ENCODE results near the gene PDGFRB.
"Not testable (repeated sequence)": the region's sequence is repeated elsewhere in the genome, so short reads cannot be mapped to it uniquely, and the experiment has no call there.

The PDGFRB gene

DNA sequence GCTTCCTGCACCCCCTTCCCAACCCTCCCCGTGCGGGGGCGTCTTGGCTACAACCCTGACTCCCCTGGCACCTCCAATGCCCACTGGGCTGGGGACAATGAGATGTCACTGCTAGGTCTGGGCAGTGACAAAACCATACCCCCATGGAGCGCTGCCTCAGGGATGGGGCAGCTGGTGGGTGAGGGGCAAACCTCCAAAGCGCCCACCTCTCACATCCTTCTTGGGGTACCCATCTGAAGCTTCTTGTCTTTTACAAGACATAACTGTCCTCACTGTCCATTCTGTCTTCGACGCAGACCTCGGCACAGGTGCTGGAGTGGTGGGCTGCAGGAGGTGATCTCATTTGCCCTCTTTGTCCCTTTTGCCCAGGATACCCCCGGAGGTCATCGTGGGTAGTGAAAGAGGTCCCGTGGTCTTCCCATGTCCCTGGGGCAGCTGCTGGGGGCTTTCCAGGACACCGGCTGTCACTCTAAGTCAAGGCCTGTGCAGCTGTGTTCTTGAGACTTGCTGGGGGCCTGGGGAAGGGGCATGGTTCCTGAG, 41.5 kb downstream of the PDGFRB start:
- DNase-seq (ENCODE audit: low spot score): no peak

DNA sequence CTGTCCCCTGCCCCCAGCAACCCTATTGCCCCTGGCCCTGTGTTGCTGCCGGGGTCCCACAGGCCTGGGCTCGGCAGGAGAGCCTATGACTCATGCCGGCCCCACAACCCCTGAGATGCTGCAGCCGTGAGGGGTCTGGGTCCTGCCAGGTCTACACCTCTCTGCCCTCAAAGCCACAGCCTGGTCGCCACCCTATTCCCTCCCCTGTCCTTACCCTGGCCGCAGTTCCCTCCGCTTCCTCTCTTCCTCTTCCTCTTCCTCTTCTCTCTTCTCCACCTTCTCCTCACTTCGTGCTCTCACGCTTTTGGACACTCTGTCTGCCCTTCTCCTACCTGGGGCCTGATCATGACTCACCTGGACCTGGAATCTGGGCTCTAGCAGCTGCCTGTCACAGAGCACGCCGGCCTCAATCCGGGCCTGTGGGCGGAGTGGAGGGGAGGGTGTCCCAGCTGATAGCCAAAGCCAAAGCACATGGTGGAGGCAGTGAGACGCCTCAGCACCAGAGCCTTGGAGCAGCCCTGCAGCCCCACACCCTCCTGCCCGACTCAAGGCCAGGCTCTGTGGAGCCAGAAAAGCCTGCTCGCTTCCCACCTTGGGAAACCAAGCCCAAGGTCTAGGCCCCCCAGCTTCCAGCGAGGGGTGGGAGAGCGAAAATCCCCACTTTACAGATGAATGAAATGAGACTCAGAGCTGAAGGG, 42.4 kb downstream of the PDGFRB start:
- DNase-seq (ENCODE audit: low spot score): no peak

DNA sequence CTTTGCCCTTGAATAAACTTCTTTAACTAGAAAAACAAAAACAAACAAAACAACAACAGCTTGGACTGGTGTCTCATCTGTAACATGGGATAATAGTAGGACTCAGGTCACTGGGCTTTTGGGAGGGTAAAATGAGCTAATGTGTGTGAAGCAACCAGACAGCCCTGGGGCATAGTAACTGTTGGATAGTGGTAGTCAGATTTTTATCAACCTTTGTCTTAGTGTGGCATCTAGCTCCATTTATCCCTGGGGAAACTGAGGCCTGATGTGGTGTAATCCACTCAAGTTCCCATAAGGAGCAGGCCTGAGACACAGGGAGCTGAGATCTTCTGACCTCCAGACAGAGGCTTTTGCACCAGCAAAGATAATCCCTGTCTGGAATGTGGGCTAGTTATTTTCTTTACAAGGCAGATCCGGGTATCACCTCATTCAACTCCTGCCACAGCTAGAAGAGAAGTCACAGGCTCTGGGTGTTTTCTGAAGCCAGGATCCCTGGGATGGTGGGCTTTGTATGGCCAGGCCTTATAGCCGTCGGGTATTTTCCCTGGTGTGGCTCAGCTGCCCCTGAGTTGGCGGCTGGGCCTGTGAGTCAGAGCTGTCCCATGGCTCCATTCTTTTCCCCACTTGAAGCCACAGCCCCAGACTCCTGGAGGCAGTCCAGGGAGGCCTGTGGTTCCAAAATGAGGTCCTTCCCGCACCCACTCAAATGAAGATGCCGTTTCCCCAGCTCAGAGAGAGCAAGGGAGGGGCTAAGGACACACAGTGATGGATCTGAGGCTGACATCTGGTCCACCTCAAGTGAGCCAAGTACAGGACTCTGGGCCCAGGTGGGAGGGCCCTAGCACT, 43.2 kb downstream of the PDGFRB start:
- no peak for DNase-seq (ENCODE audit: low spot score)

DNA sequence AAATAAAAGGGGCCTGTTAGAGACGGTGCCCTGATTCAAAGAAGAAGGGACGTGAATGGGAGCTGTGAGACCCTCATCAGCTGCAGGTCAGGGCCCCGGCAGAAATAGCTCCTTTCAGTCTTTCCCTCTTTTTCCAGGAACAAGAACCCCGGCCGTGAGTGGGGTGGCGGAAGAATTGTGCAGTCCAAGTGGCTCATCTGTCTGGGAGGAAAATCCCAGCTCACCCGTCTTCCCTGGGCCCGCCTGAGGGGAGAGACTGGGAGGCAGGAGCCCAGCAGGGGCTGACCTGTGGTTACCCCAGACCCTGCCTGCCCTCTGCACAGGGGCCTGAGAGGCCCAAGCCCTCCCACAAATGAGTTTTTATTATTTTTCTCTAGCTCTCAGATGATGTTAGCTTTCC, 44.5 kb downstream of the PDGFRB start:
- DNase-seq (ENCODE audit: low spot score): no peak

DNA sequence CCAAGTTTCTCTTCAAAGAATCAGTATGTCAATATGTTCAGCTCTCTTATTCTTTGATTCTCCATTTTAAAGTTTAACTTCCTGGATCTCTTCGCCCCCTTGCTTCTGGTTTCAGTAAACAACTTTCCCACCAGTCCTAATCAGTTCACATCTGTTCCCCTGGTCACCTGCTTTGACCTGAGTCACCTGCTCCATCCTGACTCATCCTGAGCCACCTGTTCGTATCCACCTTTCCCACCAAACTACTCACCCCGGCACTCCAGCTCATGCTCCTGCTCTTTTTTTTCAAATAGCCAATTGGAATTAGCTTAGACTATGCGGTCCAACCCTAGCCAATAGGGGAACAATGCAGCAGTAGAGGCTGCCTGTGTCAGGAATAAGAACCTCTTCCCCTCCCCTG, 45.7 kb downstream of the PDGFRB start:
- no peak for DNase-seq (ENCODE audit: low spot score)

DNA sequence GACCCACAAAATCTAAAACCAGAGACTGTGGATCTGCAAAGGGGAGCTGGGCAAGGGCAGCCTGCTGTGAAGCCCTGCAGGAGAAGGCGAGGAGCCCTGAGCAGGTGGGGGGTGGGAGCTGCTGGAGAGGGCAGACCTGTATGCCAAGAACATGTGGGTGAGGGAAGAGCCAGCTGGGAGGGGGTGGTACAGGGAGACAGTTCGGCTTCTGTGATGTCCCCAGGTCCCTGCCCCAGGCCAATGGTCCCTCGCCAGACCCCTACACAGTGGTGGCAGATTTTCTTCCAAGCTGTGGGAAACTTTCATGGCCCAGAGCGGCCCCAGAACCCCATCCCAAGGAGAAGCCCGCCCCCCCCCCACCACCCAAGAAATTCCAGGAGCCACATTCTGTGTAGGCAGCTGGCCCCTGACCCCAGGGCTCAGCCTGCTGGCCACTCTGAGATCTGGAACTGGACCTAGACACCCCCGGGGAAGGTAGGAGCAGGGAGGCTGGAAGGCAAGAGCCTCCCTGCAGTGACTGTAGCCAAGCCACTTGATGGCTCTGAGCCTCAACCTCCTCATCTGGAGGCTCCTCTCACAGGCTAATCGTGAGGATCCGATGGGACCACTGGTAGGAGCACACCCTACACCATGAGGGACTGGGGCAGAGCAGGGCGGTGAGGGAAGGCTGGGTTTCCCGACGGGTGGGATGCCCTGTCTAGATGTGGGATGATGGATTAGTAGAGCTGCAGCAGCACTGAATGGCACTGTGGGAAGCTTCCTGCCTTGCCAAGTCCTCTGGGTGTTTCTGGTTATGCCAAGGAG, 46.7 kb downstream of the PDGFRB start:
- DNase-seq (ENCODE audit: low spot score): no peak

DNA sequence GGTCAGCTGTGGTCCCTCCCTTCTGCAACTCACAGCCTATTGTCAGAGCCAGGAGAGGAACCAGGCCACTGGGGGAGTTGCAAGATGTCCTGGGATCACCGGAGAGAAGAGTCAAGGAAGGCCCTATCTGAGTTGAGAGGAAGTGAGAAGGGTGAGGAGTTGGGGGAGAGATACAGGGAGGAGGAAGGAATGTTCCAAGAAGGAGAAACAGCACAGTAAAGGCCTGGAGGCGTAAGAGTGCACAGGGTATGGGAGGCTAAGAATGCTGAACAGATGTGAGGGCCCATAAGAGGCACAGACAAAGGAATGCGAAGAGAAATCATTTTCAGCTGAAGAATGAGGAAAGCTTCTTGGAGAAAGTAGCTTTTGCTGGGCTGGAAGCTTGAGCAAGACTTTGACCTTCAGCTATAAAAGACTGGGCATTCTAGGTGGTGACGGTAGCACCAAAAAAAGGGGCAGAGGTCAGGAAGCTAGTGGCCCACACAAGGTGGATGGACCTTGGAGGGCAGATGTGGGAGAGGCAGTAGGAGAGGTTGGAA, 47.7 kb downstream of the PDGFRB start:
- DNase-seq (ENCODE audit: low spot score): no peak

DNA sequence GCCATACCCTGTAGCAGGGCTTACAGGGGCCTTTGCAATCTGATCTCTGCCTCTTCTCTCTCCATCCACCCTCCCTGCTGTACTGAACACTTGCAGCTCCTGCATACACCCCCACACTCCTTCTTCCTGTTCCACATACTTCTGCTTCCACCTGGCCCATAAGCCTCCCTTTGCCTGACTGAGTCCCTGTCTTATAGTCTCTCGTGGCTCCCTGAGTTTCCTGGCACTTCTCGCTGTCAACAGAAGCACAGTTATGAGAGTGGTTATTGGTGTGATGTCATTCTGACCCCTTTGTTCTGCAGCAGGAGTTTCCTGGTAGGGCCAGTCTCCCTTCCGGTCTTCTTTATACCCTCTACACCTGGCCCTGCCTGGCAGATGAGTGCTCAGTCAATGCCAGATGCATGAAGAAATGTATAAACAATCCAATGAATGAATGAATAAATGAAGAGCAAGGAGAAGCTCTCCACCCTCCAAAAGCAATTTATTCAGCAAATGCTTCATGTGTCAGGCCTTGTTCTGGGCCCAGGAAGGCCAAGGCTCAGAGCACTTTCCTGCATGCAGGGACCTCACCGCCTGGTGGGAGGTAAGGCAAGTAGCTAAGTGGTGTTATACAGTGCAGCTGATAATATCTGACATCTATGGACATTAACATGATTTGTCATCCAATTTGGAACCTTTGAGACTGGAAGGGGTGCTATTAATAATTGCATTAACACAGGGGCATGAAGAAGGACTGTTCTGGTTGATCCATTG, 48.8 kb downstream of the PDGFRB start:
- no peak for DNase-seq (ENCODE audit: low spot score)

DNA sequence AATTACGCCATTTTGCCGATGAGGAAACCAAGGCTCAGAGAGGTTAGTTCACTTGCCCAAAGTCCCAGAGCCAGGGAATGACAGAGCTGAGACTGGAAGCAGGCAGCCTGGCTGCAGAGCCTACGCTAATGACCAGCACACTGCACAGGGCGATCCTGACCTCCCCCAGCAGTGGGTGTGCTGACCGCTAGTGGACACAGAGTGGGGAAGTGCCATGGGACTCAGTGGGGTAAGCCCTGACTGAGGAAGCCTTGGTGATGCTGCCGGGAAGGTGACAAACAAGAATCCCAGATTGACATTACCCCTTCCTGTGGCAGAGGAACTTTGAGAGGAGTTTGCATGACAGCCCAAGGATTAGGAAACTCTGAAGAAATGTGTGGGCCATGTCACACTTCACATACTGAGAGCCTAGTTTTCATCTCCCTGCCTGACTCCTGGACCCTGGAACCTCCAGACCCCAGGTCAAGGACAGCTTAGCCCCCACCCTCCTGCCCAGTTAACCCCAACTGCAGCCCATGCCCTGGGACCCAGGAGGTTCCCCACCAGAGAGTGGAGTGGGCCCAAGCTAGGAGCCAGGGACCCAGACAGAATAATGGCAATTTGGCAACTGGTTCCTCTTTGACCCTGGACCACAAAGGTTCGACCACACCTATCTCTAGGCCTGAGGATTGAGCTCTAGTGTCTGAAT, 49.6 kb downstream of the PDGFRB start:
- no peak for DNase-seq (ENCODE audit: low spot score)

DNA sequence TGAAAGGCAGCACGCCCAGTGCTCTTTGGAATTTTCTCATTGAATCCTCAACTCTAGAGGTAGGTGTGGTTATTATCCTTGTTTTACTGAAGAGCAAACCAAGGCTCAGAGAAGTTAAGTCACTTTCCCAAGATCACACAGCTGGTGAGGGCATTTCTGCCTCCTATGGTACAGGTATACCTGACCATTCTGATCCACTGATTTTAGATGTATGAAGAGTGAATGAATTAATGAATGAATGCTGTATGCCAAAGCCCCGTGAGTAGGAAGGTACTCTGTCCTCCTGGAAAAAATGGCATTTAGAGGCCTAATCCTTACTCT, 51.1 kb downstream of the PDGFRB start:
- no peak for DNase-seq (ENCODE audit: low spot score)

DNA sequence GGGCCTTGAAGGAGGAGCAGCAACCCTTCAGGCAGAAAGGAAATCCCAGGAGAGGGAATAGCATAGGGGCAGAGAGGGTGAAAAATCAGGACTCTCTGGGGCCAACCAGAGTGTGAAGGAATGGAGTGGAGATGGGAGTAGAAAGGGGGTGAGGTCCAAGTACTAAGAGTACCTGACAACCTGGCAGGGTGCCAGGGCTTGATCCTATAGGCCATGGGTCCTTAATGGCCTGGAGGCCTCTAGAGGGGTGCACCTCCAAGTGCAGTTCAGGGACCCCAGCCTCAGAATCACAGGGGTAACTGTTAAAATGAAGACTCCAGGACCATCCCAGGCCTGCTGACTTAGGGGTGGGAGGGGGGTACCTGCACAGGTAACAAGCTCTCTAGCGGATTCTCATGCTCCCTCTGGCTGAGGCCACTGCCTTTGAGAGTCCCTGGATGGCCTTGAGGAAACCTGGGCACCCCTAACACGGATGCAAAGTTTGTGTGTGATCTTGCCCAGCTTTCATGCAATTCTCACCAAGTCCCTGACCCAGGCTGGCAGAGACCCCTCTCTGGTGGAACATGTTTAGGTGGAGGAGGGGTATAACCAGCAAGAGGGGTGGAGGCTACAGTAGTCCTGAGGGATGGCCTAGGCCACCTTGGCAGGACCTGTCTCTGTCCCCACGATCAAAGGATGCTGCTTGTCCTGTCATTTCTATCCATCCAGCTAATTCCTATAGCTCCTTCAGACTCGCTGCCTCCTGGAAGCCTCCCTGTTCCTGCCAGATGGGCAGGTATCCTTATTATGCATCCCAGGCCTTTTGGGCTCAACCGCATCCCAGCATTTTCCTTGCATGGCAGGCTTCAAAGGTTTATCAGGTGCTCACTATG, 51.7 kb downstream of the PDGFRB start:
- no peak for DNase-seq (ENCODE audit: low spot score)

DNA sequence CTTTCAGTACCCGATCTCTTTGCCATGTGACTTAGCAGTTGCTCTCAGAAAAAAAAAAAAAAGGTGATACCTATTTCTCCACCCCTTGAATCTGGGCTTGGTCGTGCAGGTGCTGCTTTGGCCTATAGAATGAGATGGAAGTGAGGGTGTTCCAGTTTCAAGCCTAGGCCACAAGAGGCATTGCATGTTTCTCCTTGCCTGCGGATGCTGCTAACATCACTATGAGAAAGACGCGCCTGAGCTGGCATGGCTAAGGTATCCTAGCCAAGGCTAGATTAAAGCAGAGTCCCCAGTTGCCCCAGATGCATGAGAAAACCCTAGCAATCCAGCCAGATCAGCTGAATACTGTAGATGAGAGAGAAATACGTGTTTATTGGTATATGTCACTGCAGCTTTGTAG, 54.6 kb downstream of the PDGFRB start:
- DNase-seq (ENCODE audit: low spot score): no peak

DNA sequence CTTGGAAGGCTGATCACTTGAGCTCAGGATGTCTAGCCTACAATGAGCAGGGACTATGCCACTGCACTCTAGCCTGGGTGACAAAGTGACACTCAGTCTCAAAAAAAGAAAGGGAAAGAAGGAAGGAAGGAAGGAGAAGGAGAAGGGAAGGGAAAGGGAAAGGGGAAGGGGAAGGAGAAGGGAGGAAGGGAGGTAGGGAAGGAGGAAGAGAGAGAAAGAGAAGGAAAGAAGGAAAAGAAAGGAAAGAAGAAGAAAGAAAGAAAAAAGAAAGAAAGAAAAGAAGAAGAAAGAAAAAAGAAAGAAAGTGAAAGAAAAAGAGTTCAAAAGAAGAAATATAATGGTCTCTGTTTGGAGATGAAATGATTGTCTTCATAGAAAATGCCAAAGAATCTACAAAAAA, 58.5 kb downstream of the PDGFRB start:
- DNase-seq (ENCODE audit: low spot score): no peak

DNA sequence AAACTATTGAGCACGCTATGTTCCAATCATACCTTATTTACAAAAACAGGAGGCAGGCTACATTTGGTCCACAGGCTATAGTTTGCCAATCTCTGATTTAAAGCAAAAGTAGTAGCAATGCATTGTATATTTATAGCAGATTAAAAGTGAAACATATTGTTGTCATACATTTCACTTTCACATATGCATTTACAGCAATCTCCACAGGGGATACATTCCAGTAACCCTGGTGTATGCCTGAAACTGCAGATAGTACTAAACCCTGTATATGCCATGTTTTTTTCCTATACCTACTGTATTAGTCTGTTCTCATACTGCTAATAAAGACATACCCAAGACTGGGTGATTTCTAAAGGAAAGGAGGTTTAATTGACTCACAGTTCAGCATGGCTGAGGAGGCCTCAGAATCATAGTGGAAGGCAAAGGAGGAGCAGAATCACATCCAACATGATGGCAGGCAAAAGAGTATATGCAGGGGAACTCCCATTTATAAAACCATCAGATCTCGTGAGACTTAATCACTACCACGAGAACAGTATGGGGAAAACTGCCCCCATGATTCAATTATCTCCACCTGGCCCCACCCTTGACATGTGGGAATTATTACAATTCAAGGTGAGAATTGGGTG, 63.4 kb downstream of the PDGFRB start:
- no peak for DNase-seq (ENCODE audit: low spot score)

DNA sequence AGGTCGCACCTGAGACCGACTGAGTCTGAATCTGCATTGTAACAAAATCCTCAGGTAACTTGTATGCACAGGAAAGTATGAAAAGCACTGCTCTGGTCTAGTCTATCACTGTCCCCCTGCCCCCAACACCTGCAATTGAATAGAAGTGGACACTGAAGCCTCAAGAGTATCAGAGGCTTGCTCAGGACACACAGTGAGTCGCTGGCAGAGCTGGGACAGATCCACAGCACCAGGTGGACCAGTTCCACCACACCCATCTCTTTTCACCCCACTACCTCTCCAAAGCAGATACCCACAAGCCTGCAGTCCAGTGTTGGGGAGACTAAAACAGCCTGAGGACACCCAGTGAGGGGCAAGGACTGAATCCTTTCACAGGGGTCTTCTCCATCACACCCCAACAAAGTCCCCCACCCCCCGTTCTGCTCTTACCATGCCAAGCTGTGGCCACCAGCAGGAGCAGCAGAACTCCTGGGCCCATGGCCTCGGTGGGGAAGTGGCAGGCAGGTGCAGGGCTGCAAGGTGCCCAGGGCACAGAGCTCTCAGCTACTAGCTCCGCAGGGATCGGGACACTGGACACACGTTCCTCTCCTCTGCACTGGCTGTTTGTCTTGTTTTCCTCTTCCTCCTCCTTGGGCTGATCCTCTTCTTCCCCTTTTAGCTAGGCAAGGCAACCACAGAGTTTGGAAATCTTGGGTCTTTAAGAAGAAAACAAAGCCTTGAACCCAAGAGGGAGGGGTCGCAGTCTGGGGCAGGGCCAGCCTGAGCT, 69.5 kb downstream of the PDGFRB start, which contains the start of gene CSF1R:
Gene CSF1R (minus strand): TSS at position 605 of the 766 bp plus-strand sequence. CDS start 127 bp downstream, at position 478.
- DNase-seq (ENCODE audit: low spot score): no peak

DNA sequence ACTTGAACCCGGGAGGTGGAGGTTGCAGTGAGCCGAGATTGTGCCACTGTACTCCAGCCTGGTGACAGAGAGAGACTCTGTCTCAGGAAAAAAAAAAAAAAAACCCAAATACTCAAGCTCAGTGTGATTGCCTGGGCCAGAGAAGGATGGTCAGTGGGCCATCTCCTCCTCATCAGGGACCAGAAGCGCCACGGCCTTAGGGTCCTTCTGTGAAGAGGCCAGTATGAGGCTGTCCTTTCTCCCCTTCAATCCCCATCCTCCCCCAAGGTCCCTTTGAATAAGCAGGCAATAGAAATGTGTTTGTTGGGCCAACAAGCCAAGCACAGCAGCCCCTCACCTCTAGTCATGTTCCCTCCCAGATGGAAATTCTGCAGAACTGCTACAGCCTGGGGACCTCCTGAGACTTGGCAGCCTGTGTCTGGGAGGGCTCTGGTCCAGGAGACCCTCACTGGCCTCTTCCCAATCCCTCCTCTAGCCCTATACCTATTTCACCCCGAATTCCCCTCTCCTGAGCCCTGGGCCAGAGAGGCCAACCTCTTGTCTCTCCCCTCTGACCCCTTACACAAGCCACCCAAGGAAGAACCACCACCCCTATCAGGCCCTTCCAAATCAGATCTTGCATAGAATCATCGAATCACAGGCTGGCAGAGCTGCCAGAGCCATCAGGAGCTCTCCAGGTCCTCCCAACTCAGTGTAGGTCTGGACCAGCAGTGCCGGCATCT, 70.3 kb downstream of the PDGFRB start:
- no peak for DNase-seq (ENCODE audit: low spot score)

DNA sequence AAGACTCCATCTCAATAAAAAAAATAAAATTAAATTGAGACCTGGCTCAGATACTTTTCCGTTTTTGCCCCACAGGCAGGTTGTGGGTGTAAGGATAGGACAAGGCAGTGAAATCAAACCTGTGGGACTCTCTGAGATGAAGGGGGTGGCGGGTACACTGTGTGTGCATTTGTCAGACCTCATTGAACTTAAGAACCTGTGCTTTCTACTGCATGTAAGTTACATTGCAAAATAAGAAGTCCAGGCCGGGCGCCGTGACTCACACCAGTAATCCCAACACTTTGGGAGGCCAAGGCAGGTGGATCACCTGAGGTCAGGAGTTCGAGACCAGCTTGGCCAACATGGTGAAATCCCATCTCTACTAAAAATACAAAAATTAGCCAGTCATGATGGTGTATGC, 70.9 kb downstream of the PDGFRB start:
- not testable (repeated sequence) for DNase-seq (ENCODE audit: low spot score)

DNA sequence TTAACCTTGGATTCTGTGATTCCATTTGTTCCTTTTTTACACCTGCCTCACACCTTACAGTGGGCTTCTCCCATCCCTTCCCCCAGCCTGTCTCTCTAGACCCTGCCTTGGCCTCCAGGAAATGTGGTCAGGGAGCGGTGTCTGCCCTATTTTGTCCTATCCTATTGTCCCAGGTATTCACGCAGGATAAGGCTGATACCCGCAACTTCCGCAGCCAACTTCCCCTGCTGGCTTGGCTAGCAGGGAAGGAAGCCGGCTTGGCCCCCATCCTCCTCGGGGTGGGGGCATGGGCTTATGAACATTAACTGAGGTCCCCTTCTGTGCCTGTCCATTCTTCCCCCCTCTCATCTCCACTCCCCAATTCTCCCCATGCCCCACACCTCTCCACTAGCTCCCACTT, 72.8 kb downstream of the PDGFRB start:
- no peak for DNase-seq (ENCODE audit: low spot score)

Measured in putamen (tissue), 1 donor.